Thyroid gland (tissue), 4 donors: ENCODE data around the gene ZNF516.

Source experiments
- CTCF ChIP-seq, 6 experiments: fragments of 200-600 bp in 3 of 6; fragments of 450-650 bp in 3 of 6; sonication (generic) in 3 of 6; IDR thresholded peaks; one replicate each; pipeline ENCODE4 v1.5.1; 2016 to 2019; ENCODE audit warnings: antibody characterized with exemption in 6 of 6, mild to moderate bottlenecking in 2 of 6, inconsistent platforms in 1 of 6, moderate library complexity in 1 of 6
- POLR2A ChIP-seq, 2 donors: fragments of 450-650 bp; IDR thresholded peaks; one replicate each; pipeline ENCODE4 v1.6.1; 2017; ENCODE audit warnings: antibody characterized with exemption in 2 of 2, mild to moderate bottlenecking in 2 of 2, moderate library complexity in 1 of 2

GRCh38 chr18:76350134-76351025, 144.7 kb downstream of the ZNF516 start:
- no peak for TF ChIP-seq CTCF (IDR thresholded peaks at IDR 0.05)
- no peak for TF ChIP-seq POLR2A (IDR thresholded peaks at IDR 0.05)
